Measurements from ENCODE around the gene RPP21.

RPP21 gene

GRCh38 chr6:30344868-30345671 lies at the start of gene RPP21:
Gene RPP21, plus strand, starts transcription at chr6:30345156. Its CDS starts 16 bp downstream, at chr6:30345172.
- peak; percentile 85 for DNase-seq

- no peak for DNase-seq
Measured at GRCh38 chr6:30295837-30296236, 49.1 kb upstream of the RPP21 start.

GRCh38 chr6:30304002-30304401 lies 41.0 kb upstream of the RPP21 start:
- DNase-seq: no peak

- DNase-seq: no peak
Measured at GRCh38 chr6:30311101-30311500, 33.9 kb upstream of the RPP21 start.

GRCh38 chr6:30311671-30312070 lies 33.3 kb upstream of the RPP21 start:
- DNase-seq: no peak

- DNase-seq: no peak
Measured at GRCh38 chr6:30312266-30312665, 32.7 kb upstream of the RPP21 start.

- DNase-seq: no peak
Measured at GRCh38 chr6:30312676-30313321, 32.2 kb upstream of the RPP21 start.

GRCh38 chr6:30315156-30315555 lies 29.8 kb upstream of the RPP21 start:
- DNase-seq: no peak

GRCh38 chr6:30317913-30318589 lies 26.9 kb upstream of the RPP21 start:
- DNase-seq: peak; percentile 17

- no peak for DNase-seq
Measured at GRCh38 chr6:30319146-30319835, 25.7 kb upstream of the RPP21 start.

- no peak for DNase-seq
Measured at GRCh38 chr6:30321692-30322388, 23.1 kb upstream of the RPP21 start.

GRCh38 chr6:30322527-30323501 lies 22.1 kb upstream of the RPP21 start:
- peak; percentile 25 for DNase-seq

GRCh38 chr6:30323806-30324205 lies 21.1 kb upstream of the RPP21 start:
- DNase-seq: peak; percentile 28

GRCh38 chr6:30325150-30325872 lies 19.6 kb upstream of the RPP21 start:
- DNase-seq: peak; percentile 93

- DNase-seq: peak; percentile 87
Measured at GRCh38 chr6:30325873-30326525, 19.0 kb upstream of the RPP21 start.

- DNase-seq: peak; percentile 93
Measured at GRCh38 chr6:30326526-30327231, 18.3 kb upstream of the RPP21 start, which contains the start of gene TRIM39. Gene TRIM39, plus strand, starts transcription at chr6:30326927. Its CDS starts 2,391 bp downstream, at chr6:30329318.

GRCh38 chr6:30327232-30327746 lies 17.7 kb upstream of the RPP21 start:
- DNase-seq: no peak

GRCh38 chr6:30328397-30328796 lies 16.6 kb upstream of the RPP21 start:
- no peak for DNase-seq

- DNase-seq: no peak
Measured at GRCh38 chr6:30329331-30329730, 15.6 kb upstream of the RPP21 start.

Data from CD4-positive, alpha-beta T cell treated with Interleukin-17A for 1 hour (primary cell).